Measurements from ENCODE around the gene SHC2.
"Not testable (repeated sequence)": the region's sequence is repeated elsewhere in the genome, so short reads cannot be mapped to it uniquely, and the experiment has no call there.

The SHC2 gene

DNA sequence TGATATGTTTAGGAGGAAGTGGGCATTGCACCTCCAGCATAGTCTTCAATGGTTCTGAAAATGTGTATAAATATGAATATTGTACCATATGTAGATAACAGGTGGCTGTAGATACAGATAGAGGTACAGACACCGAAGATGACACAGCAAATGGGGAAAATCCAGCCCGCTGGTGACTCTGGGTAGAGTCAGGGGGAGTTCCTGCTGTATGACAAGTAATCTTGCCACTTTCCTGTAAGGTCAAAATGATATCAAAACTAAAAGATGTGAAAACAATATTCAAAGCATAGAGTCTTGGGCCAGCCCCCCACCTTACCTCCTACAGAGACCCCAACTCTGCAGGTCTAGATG is 69.7 kb downstream of the SHC2 start:
- no peak overlapping the region for H3K4me3 ChIP-seq (replicated peaks; ENCODE audit: low read depth, low read length)
- TF ChIP-seq, protein P1, sequence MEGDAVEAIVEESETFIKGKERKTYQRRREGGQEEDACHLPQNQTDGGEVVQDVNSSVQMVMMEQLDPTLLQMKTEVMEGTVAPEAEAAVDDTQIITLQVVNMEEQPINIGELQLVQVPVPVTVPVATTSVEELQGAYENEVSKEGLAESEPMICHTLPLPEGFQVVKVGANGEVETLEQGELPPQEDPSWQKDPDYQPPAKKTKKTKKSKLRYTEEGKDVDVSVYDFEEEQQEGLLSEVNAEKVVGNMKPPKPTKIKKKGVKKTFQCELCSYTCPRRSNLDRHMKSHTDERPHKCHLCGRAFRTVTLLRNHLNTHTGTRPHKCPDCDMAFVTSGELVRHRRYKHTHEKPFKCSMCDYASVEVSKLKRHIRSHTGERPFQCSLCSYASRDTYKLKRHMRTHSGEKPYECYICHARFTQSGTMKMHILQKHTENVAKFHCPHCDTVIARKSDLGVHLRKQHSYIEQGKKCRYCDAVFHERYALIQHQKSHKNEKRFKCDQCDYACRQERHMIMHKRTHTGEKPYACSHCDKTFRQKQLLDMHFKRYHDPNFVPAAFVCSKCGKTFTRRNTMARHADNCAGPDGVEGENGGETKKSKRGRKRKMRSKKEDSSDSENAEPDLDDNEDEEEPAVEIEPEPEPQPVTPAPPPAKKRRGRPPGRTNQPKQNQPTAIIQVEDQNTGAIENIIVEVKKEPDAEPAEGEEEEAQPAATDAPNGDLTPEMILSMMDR (IDR thresholded peaks at IDR 0.05; ENCODE audit: low read depth, low read length, missing control alignments), result no peak
- DNase-seq (ENCODE audit: extremely low read depth, low read depth), result no peak

DNA sequence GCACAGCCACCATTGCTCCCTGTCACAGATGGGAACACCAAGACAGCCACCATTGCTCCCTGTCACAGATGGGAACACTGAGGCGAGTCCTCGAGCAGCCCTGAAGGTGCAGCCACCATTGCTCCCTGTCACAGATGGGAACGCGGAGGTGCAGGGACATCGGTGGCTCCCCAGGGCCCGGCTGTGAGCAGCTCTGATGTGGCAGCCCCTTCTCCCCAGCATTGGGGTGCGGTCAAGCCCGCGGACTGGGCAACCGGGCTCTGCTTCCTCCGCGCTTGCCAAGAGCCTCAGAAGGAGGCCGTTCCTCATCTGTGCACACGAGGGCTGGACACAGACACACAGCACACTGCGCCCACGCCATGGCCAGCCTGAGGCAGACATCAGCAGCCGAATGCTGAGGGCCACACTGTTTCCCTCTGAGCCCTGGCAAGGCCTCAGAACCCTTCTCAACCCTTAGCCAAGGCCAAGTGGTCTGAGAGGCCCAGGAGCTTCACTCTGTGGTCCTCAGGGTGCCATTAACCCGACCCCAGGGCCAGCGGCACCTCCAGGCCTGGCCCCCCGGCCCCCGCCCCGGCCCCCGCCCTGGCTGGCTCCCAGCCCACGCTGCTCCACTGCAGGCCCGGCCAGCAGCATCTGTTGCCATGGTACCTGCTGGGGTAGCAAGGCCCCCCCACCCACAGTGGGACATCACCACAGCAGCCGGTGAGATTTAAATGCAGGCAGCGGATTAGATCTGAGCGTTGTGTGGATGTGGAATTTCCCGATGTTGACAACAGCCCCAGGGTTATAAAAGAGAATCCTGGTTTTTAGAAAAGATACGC is 70.2 kb downstream of the SHC2 start:
- TF ChIP-seq, protein P1 (IDR thresholded peaks at IDR 0.05; ENCODE audit: low read depth, low read length, missing control alignments), result no peak
- DNase-seq (ENCODE audit: extremely low read depth, low read depth), result no peak
- no peak overlapping the region for H3K4me3 ChIP-seq (replicated peaks; ENCODE audit: low read depth, low read length)

DNA sequence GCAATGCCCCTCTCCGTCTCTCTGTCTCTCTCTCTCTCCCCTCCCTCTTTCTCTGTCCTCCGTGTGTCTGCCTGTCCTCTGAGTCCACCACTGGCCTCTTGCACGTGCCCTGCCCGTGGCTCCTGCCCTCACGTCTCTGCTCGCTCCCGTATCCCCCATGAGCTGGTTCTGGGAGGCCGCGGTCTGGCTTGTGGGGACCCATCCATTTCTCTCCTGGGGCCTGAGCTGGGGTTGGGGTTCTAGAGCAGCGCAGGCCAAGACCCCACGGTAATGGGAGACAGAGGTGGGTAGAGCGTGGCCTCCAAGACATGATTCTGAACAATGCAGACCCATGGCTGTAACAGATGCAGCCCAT is 70.9 kb downstream of the SHC2 start:
- TF ChIP-seq, protein P1 (IDR thresholded peaks at IDR 0.05; ENCODE audit: low read depth, low read length, missing control alignments), result no peak
- H3K4me3 ChIP-seq (replicated peaks; ENCODE audit: low read depth, low read length), result no peak overlapping the region
- DNase-seq (ENCODE audit: extremely low read depth, low read depth), result no peak

DNA sequence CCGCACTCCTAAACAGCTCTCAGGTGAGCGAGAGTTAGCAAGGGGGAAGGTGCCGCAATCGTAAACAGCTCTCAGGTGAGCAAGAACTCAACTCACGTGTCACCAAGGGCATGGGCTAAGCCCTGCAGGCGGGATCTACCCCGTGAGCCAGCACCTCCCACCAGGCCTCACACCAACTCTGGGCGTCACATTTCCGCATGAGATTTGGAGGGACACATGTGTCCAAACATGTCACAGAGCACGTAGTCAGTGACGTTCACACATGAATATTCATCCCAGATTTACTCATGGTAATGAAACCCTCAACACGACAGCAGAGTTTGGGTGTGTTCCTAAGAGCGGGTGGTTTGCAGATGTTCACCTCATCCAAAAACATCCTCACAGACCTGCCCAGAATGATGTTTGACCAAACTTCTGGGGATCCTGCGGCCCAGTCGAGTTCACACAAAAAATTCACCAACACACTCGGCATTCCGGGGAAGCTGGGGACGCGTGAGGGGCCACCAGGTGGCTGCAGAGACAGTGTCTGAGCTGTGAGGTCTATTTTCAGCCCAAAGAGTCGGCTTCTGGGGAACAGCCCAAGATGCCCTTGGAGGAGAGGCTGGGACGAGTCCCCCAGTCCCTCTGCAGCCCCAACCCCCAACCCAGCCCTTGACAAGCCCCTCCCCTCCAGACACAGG is 71.4 kb downstream of the SHC2 start:
- no peak overlapping the region for H3K4me3 ChIP-seq (replicated peaks; ENCODE audit: low read depth, low read length)
- no peak for DNase-seq (ENCODE audit: extremely low read depth, low read depth)
- TF ChIP-seq, protein P1 (IDR thresholded peaks at IDR 0.05; ENCODE audit: low read depth, low read length, missing control alignments), result no peak

DNA sequence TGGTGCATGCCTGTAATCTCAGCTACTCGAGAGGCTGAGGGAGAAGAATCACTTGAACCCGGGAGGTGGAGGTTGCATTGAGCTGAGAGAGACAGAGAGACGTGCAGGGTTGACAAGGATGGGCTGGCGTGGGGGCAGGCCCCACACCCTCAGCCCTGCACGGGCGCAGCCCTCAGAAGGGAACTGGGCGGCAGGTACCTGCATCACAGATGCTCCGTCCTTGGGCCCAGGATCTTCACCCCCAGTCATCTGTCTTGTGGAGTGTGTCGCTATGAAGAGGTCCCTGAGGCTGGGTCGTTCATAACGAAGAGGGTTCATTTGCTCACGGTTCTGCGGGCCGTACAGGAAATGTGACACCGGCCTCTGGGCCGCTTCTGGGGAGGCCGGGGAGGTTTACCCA is 72.1 kb downstream of the SHC2 start:
- no peak for DNase-seq (ENCODE audit: extremely low read depth, low read depth)
- TF ChIP-seq, protein P1 (IDR thresholded peaks at IDR 0.05; ENCODE audit: low read depth, low read length, missing control alignments), result no peak
- H3K4me3 ChIP-seq (replicated peaks; ENCODE audit: low read depth, low read length), result no peak overlapping the region

DNA sequence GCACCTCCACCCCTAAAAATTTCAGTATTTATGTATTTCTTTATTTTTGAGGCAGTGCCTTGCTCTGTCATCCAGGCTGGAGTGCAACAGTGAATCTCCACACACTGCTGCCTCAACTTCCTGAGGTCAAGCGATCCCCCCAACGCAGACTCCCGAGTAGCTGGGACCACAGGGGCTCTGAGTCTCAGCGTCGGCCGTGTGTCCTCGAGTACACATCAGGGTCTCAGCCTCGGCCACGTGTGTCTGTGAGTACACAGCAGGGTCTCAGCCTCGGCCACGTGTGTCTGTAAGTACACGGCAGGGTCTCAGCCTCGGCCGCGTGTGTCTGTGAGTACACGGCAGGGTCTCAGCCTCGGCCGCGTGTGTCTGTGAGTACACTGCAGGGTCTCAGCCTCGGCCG is 73.1 kb downstream of the SHC2 start:
- TF ChIP-seq, protein P1 (IDR thresholded peaks at IDR 0.05; ENCODE audit: low read depth, low read length, missing control alignments), result no peak
- no peak overlapping the region for H3K4me3 ChIP-seq (replicated peaks; ENCODE audit: low read depth, low read length)
- DNase-seq (ENCODE audit: extremely low read depth, low read depth), result no peak

DNA sequence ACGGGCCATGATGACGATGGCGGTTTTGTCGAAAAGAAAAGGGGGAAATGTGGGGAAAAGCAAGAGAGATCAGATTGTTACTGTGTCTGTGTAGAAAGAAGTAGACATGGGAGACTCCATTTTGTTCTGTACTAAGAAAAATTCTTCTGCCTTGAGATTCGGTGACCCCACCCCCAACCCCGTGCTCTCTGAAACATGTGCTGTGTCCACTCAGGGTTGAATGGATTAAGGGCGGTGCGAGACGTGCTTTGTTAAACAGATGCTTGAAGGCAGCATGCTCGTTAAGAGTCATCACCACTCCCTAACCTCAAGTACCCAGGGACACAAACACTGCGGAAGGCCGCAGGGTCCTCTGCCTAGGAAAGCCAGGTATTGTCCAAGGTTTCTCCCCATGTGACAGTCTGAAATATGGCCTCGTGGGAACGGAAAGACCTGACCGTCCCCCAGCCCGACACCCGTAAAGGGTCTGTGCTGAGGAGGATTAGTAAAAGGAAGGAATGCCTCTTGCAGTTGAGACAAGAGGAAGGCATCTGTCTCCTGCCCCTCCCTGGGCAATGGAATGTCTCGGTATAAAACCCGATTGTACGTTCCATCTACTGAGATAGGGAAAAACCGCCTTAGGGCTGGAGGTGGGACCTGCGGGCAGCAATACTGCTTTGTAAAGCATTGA is 74.1 kb downstream of the SHC2 start:
- not testable (repeated sequence) for H3K4me3 ChIP-seq (replicated peaks; ENCODE audit: low read depth, low read length)

DNA sequence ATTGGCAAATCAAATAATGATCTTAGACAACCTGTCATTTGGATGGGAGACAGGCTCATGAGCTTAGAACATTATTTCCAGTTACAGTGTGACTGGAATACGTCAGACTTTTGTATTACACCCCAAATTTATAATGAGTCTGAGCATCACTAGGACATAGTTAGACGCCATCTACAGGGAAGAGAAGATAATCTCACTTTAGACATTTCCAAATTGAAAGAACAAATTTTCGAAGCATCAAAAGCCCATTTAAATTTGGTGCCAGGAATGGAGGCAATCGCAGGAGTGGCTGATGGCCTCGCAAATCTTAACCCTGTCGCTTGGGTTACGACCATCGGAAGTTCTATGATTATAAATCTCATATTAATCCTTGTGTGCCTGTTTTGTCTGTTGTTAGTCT is 74.6 kb downstream of the SHC2 start:
- not testable (repeated sequence) for H3K4me3 ChIP-seq (replicated peaks; ENCODE audit: low read depth, low read length); DNase-seq (ENCODE audit: extremely low read depth, low read depth)

More for the DNA sequence above, 74.1 kb downstream of the SHC2 start:
- not testable (repeated sequence) for DNase-seq (ENCODE audit: extremely low read depth, low read depth)
